WI38 (cell line): ENCODE measurements around the gene ABTB1.
"Not testable (repeated sequence)": the region's sequence is repeated elsewhere in the genome, so short reads cannot be mapped to it uniquely, and the experiment has no call there.

ENCODE experiments used
- H3K4me3 ChIP-seq: 2 replicates; pipeline ENCODE4 v1.5.1; 2011; ENCODE audit warnings: low read depth, mild to moderate bottlenecking, control low read depth, low read length
- CTCF ChIP-seq: IDR thresholded peaks from 2 replicates; pipeline ENCODE4 v1.5.1; 2012; ENCODE audit warnings: low read depth, mild to moderate bottlenecking, control low read depth, low read length

The ABTB1 gene

GRCh38 chr3:127677541-127678314, 5.0 kb downstream of the ABTB1 start:
- no peak for TF ChIP-seq CTCF
- H3K4me3 ChIP-seq: no peak overlapping the region

GRCh38 chr3:127678315-127678599, 5.5 kb downstream of the ABTB1 start:
- no peak for TF ChIP-seq CTCF
- H3K4me3 ChIP-seq: no peak overlapping the region

DNA sequence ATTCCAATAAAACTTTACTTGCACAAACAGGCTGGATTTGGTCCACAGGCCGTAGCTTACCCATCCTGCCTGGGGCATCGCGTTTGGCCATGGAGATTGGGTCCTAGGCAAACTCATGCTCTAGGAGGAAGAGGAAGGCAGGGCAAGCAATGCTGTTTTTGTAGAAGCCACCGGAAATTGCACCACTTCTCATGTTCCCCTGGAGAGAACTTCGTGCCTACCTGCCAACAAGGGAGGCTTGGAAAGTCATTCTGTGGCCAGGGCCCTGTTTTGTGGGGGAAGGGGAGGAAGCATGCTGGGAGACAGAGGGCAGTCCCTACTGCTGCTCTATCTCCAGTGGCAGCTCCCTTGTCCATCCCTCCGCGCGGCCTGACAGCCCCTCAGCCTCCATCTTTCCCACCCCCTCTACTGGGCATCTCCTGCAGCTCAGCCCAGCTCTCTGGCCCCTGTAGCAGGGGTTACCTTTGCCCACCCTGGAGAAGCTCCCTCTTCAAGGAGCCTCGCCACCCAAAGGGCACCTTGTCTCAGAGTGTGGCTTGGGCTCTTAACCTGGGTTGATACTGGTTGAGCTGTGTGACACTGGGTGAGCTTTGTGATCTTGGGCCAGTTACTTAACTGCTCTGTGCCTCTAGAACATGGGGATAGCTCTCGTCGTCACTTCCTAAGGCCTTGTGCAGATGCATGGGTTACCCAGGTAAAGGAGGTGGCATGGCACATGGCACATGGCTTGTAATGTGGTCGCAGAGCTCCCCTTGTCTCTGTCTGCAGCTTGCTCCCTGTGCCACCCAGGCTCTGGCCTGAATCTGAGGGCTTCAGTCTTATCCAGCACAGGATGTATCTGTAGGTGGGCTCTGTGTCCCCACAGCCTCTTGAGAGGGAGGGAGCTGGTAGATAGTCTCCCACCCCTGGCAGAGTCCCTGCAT, 6.1 kb downstream of the ABTB1 start:
- no peak for TF ChIP-seq CTCF
- H3K4me3 ChIP-seq: no peak overlapping the region

GRCh38 chr3:127679534-127680145, 6.9 kb downstream of the ABTB1 start:
- no peak for TF ChIP-seq CTCF
- H3K4me3 ChIP-seq: no peak overlapping the region

- H3K4me3 ChIP-seq: no peak overlapping the region
- no peak for TF ChIP-seq CTCF
Observed at GRCh38 chr3:127680146-127680661, 7.5 kb downstream of the ABTB1 start.

GRCh38 chr3:127680798-127681221, 8.1 kb downstream of the ABTB1 start:
- no peak overlapping the region for H3K4me3 ChIP-seq
- TF ChIP-seq CTCF: no peak

DNA sequence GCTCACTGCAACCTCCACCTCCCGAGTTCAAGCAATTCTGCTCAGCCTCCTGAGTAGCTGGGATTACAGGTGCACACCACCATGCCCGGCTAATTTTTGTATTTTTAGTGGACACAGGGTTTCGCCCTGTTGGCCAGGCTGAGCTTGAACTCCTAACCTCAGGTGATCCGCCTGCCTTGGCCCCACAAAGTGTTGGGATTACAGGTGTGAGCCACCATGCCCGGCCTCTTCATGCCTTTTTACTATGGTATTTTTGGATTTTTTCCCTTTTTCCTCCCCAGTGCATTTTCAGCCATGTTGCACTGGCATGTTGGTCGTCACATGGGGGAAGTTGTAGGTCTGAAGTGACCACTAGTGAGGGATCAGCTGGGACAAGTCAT, 9.4 kb downstream of the ABTB1 start:
- H3K4me3 ChIP-seq: not testable (repeated sequence)
